GDM1 (cell line): Measurements from ENCODE around the gene ZC2HC1C.
A peak's percentile ranks its signal among the peaks of the same experiment; 100 is the strongest.

ENCODE experiments used
- DNase-seq: peaks from one replicate; lab custom pipeline; 2025; lab: John Stamatoyannopoulos, UW

Gene ZC2HC1C, protein sequence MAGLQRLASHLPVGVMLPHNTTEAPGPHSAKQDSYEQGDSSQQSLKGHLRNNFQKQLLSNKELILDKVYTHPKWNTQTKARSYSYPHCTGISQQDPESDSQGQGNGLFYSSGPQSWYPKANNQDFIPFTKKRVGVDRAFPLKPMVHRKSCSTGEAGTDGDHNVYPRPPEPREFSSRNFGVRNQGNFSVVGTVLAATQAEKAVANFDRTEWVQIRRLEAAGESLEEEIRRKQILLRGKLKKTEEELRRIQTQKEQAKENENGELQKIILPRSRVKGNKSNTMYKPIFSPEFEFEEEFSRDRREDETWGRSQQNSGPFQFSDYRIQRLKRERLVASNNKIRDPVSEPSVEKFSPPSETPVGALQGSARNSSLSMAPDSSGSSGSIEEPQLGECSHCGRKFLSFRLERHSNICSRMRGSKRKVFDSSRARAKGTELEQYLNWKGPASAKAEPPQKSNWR

DNA sequence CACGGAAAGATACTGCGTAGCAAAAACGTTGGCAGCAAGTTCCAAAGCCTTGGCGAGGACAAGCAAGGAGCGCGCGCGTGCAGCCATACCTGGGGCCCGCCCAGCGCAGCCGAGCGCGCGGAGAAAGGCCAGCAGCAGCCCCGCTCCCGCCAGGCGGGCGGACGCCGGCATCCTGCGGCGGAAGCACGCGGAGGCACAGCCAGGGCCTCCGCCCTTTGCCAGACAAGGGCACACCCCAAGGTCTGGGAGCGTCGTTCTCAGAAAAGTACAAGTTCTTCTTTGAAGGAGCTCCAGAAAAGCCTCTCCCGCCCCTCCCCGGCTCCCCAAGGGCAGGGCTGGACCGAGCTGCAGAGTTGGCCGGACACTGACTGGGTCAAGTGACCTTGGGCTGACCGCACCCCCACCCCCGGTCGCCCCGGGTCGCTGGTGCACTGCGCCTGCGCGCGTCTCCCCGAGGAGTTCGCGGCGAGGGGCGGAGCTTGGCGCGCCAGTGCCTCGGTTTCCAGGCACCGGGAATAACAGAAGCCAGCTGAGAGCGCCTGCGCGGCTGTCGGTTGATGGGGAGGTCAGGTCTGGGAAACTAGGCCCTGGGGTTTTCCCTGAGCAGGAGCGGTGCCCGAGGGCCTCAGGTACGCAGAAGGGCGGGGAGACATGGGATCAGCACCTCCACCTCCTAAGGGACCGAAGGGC, at the start of gene ZC2HC1C:
Gene ZC2HC1C, plus strand, starts transcription at position 521 of the 690 bp plus-strand sequence. CDS start 933 bp downstream, outside the sequence.
- DNase-seq, result no peak

DNA sequence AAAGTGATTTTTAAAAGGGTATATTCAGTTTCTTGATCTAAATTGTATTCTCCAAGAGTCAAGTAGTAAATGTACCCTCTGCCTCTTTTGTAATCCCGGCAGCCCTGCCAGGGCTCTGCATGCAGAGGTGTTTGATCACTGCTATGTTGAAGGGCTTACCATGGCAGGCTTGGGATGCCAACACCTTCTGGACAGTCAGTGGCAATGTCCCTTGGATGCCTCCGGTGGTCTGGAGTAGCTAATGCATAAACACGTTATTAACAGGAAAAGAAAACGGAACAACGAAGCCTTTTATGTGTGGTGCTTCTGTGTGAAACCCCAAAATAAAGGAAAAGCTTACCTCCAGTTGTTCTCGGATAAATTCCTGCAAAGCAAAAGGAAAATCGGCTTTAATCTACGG, 46.8 kb upstream of the ZC2HC1C start:
- DNase-seq, result no peak

DNA sequence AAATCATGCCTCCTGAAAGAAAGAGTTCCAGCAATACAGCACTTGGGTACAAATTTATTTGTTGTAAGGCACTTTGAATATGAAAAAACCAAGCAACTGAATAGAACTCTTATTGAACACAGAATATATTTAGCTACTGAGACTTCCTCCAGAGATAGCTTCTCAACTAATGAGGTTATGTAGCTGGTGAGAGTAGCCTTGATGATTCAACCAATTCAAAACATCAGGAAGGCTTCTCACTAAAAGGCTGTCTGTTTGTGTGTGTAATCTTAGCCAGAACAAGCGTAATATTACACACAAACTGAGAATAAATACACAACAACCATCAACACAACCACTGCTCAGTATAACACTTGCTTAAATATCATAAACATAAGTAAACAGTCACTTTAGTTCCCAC, 46.3 kb upstream of the ZC2HC1C start:
- DNase-seq, result no peak

DNA sequence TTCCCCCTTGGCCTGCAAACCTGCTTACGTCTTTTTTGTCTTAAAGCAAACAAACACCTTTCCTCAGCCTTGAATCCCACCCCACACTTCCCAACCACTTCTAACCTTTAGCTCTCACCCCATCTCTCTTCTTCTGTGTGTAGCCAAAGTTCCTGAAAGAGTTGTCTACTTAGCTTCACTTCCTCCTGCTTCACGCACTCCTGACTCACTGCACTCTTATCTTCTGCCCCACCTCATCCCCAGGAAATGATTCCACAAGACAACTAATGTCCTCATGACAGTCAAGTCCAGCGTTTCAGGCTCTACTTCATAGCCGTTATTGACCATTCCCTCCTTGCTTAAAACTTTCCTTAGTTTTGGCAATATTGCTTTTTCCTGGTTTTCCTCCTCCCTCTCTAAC, 44.4 kb upstream of the ZC2HC1C start:
- DNase-seq, result peak; percentile 21

DNA sequence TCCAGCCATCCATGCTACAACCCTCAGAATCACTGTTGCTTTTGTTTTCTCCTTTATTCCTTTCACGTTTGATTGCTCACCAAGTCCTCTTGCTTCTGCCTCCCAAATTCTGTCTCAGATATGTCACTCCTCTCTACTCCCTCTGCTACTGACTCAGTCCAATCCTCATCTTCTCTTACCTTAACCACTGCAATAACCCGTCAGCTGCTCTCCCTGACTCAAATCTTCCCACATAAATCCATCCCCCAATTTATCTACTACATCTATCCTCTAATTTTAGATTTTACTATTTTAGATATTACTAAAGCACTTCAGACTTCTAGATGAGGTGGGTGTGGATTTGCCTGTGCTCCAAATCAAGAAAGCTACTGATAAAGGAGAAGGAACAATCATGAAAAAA, 43.6 kb upstream of the ZC2HC1C start:
- DNase-seq, result no peak

DNA sequence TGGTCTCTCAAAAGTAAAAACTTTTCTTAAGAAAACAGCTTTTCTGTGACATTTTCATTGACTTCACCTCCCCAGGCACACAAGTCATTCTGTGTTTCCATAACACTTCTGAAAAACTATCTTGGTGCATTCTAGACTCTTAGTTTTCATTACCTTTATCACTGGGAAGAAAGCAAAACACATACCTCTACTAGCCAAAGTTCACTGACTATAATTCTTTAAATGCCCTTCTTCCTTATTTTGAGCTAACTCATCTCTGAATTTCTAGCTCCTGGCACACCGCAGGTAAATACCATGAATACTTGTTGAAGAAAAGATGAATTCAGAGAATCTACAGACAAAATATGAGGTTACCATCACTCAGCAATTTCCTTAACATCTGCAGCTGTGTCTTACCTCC, 39.3 kb upstream of the ZC2HC1C start:
- no peak for DNase-seq

DNA sequence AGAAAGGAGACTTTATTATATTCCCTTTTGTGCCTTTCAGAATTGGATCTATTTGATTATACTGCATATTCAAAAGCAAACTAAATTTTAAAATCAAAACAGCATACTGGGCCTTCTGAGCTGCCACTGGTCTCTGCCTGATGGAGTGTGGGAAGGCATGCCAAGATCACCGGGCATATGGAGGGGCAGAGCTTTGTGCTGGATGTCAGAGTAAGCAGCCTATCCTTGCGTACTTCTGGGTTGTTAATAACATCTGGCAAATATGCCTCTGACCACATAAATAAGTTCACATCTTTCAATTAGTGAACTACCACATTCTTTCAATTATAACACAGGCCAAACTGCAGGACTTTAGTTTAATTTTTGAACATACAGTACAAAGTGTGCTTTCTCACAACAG, 36.5 kb upstream of the ZC2HC1C start:
- no peak for DNase-seq

DNA sequence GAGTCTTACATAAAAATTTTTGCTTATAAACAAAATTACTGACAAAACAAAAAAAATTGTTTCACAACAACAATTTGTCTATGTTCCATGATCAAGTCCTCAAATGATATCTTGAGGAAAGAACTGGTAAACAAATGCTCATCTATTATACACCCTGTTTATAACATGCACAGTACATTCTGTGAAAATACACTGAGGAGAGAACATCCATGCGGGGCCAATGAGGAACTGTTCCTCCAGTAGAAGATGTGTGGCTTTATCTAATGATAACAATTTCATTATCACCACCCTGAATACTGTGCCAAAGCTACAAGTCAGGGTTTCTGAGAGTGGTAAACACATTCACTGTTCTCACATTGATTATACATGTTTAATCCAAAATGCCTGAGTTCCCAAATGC, 28.9 kb upstream of the ZC2HC1C start:
- no peak for DNase-seq

DNA sequence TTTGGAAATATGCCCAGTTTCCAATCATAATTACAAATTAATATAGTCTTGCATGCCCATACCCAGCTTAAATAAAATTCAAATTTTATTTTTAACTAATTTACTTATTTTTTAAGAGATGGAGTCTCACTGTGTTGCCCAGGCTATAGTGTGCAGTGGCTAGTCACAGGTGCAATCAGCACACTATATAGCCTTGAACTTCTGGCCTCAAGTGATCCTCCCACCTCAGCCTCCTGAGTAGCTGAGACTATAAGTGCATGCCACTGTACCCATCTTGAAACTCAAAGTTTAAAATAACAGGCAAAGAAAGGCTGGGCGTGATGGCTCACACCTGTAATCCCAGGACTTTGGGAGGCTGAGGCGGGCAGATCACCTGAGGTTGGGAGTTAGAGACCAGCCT, 28.5 kb upstream of the ZC2HC1C start:
- DNase-seq, result no peak

DNA sequence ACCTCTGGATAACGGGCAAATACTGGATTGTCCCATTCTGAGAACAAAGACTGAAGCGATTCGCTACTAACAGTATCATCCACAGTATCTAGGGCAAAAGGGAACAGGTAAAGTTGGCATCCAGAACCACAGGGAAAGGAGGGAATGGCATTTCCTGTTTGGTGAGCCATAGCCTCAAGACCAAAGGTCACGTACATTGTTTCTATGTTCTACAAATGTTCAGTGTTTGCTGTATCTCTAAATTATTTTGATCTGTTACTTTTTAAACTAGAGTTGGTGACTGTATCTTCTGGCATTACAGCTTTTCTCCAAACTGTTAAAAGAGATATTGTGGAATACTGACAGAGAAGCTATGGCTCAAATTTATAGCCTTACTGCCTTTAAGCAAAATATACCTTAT, 27.8 kb upstream of the ZC2HC1C start:
- no peak for DNase-seq

DNA sequence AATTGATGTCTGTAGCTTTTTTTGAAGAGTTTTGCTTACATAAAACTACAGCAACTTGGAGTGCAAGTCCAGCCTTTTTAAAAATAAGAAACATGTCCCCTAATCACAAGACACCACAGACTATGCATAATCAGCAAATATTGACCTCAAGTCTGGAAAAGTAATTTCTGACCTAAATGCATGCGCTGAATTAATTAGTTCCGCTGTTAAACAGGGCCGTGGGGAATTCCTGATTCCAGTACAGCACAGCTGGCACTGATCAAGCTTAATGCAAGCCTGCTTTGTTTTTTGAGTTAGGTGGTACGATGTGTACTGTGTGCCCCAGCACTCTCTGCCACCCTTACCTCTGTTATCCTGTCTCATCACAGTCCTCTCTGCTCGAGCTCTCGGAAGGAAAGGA, 27.4 kb upstream of the ZC2HC1C start:
- DNase-seq, result no peak

DNA sequence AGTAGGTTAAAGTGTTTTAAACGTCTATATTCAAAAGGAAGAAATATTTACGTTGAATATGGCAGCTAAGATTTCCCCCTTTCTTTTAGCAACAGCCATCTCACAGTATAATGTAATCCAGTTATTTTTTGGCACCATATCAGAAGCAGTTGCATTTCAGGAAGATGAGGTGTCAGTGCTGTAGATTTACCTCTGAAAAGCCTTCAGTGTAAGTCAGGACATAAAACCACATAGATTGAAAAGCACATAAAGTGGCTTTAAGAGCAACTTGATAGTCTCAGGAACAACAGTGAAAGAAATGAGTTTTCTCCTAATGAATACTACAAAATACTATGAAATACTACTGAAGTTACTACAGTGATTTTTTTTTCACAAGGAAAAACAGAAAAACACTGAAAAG, 25.1 kb upstream of the ZC2HC1C start:
- no peak for DNase-seq

DNA sequence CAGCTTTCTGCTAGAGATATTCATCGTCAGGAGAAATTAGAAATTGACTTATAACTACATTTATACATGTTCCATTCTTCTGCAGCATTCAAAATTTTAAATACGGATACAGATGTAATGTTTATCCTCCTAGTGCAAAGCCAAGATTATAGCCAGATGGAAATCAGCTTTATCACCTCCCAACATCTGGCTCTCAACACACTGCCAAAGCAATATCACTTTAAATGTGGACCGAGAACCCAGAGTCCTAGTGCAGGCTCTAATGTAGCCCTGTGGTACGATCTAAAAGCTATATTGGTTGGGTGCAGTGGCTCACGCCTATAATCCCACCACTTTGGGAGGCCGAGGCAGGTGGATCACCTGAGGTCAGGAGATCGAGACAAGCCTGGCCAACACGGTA, 24.7 kb upstream of the ZC2HC1C start:
- no peak for DNase-seq

DNA sequence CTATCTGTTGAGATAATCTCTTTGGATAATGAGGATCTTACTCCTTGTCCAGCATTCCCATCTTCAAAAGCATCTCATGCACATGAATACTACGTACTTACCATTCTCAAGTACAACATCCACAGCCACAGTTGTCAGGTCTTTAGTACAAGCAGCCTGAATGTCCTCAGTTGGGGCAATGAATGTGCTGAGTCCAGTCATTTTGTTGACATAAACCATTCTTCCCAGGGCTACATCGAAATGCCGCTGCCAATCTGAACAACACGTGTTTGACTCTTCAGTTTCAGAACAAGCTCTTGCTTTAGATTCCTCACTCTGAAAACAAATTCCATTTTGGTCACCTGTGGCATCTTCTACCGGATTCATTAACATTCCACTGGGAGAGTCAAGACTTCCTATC, 23.2 kb upstream of the ZC2HC1C start:
- DNase-seq, result no peak

DNA sequence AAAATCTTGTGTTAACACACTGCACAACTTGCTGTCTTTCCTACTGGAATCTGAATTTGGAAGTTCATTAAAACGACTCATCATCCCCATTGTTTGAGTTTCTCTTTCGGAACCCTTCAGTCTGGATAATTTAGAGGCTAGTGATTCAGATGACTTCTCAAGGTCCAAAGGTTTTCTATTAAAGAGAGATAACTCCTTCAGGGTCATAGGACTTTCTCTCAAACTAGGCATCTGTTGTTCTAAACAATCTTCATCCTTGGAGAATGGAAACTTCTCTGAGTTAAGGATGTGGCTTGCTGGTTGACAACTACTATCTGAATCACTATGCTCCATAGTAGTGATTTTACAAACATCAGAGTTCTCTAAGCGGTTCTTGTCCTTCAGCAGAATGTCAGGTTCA, 22.5 kb upstream of the ZC2HC1C start:
- no peak for DNase-seq

DNA sequence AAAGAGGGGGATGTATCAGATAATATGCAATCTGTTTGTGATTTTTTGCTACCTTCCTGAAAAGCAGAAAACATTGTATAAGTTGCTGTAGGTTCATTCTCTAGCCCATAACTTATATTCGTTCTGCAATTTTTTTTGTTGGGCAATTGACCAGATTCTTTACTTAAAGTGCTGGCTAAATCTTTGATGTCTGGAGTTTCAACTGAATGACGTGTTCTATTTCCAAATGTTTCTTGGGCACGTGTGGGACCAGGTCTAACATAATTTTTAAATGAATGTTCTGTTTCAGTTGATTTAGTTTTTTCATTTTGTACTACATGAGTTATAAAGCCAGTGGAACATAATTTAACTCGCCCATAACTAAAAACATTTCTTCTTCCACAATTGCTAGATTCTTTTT, 21.9 kb upstream of the ZC2HC1C start:
- DNase-seq, result no peak

DNA sequence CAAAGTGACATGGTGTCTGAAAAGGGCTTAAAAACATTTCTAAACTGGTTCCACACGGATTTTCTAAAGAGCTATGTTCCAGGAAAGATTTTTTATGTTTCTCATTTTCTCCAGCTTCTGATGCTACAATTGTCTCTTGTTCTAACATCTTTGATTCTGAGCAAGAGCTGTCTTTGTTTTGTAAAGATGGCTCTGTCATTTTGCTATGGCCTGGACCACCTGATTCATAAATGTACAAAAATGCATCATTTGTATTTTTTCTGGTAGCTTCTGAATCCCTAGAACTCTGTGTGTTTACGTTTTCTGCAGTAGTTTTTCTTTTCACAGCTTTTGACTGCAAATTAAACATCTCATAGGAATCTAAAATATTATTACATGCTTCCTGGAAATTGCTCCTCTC, 21.3 kb upstream of the ZC2HC1C start:
- DNase-seq, result no peak

DNA sequence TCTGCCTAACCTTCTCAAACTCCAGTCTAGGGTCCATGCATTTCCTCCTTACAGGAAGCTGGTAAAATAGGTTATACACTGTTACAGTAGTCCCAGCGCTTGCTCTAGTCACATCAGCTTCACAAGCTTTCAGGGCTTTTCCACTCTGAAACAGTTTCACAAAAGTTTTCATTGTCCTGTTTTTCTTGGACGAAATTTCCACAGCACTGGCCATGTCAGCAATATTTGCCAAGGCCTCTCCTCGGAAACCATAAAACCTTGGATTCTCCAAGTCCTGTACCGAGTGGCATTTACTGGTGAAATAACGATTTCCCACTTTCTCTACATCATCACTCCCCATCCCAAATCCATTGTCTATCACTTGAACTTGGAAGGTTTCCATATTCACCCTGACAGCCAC, 20.3 kb upstream of the ZC2HC1C start:
- DNase-seq, result no peak

DNA sequence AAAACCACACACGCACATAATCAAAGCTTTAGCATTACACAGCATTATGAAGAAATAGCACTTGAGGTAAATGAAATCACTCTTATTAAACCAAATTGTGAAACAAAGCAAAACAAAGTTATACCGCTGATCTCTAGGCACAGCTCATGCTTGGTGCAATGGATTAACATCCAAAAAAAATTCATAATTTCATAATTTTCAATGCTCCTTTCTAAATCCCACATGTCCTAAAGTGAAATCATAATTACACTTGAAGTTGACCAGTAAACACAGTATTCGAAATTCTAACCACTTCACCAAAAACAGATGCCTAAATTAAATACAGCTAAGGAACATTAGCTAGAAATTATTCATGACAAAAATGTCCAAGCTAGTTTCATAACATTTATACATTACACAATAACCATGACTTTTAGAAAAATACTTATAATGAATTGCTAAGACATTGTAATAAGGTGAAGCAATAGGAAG, 19.7 kb upstream of the ZC2HC1C start:
- DNase-seq, result no peak

DNA sequence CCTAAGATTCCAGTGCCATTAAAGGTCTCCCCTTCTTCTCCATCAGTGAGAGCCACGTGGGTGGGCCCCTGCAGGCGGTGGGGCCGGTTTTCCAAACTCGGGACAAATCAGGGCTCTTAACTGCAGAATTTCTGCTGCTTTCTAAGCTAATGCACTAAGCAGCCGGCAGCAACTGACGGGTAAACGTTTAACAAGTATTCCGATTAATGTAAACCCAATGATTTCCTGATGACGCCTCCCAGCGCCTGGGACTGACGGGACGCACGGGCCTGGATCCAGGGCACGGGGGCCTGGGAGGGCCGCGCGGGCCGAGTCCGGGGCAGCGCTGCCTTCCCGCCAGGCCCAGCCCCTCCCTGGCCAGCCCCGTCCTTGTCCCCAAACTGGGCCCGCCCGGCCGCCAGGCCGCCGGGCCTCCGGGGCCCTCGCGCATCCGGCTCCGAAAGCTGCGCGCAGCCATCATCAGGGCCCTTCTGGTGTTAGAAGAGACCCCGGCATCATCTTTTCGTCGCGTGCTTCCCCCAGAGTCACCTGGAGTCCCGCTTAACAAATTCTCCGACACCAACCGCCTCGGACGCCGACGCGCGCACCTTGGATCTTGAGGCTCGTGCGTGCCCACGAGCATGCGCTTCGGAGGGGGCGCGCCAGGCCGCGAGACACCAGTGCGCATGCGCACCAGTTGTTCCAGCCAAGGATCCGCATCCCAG, 18.4 kb upstream of the ZC2HC1C start, which contains the start of gene MLH3:
Gene MLH3, minus strand, starts transcription at position 616 of the 704 bp plus-strand sequence. CDS start 1,812 bp downstream, outside the sequence.
- peak; percentile 40 for DNase-seq

DNA sequence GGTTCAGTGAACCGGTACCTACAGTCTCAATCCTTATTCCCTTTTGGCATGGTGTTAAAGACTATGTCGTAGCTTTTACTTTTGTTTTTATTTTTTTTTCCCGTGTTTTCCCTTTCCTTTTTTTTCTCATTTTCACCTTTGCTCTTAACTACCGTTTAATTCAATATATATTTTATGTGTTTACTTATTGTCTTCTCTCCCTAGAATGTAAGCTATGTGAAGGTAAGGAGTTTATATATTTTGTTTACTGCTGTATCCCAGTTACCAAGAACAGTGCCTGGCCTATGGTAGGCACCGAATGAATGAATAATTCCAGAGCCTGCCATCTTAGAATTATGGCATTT, 17.9 kb upstream of the ZC2HC1C start:
- DNase-seq, result no peak

DNA sequence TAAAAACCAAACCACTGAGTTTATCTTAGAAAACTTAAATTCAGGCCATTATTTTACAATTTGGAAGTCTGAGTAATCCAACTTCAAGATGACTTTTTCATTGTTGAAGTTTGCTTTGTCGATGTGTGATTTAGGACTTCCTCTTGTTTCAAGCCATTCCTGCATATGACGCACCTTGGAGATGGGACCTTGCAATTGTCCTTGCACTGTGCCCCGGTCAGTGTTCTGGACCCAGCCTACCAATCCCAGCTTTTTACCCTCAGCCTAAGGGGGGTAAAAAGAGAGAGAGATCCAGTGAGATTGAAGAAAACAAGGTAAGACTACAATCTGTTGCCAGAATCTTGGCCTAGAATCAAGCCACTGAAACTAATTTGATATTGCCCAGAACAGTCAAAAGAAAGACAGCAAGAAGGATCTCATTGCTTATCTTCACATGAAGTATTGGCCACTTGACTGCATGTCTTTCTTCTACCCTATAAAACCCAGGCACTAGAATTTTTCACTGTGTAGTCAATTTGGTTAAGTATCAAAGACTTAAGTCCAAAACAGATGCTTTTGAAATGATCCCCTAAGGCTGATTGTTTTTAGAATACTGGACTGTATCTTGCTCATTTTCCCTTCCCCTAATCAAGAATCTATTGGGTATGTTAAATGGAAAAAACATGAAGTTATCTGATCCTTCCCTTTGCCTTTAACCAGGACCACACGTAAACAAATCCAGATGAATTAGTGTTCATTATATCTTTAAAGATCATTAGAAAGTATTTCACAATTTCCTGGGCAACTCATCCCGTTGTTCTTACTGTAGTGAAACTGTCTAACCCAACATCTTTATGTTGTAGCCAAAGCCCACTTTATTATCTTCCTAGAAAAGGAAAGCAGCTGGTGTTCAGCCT, 15.8 kb upstream of the ZC2HC1C start:
- DNase-seq, result no peak
